Measurements from ENCODE around the gene UNC13C.

Gene UNC13C

DNA sequence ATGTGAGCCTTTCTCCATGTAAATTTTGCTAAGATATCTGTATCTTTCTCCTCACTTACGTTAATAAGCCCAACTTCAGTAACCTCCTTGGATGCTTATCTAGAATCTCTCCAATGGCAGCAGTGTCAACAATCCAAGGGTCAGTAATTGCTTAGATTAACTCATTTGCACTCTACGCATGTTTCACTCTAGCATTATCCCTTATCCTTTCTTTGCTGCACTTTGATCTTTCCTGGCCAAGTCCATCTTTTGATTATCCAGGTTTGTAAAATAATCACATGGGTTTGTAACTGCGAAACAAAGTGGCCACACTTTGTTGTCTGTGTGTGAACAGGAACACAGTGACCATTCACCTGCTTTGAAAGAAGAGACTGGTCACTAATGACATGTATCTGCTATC lies 640.9 kb downstream of the UNC13C start:
- Histone ChIP-seq H2AFZ (ENCODE audit: low read length, unreplicated experiment) (no peak overlapping the region), H3K4me1 (ENCODE audit: control insufficient read depth, insufficient read depth, low read length, unreplicated experiment) (no peaks in the 10 kb centered on the region), H3K79me2 (ENCODE audit: control insufficient read depth, insufficient read depth, low read length, unreplicated experiment) (no peaks in the 10 kb centered on the region)

DNA sequence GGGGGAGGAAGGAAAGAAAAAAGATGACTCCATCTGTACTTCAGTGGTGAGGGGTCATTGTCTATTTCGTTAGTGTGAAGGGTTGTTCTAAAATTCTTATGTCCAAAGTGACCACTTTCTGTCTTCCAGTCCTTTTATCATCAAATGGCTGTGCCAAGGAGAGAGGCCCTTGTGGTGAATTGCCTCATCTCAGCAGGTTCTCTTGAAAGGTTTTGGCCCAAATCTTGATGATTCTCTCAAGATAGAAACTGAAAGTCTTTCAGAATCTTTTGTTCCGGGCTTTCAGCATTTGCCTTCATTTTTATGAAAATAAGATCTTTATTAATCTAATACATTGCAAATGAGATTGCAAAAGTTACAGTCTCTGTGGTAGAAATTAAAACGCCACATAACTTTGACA lies 642.7 kb downstream of the UNC13C start:
- H3K4me3 ChIP-seq (ENCODE audit: low read depth, low read length), result no peak overlapping the region
- no peaks in the 10 kb centered on the region for H3K36me3 ChIP-seq (ENCODE audit: insufficient read depth, low read length)
- H3K4me1 ChIP-seq (ENCODE audit: control insufficient read depth, insufficient read depth, low read length, unreplicated experiment), result no peaks in the 10 kb centered on the region
- H3K27me3 ChIP-seq (ENCODE audit: insufficient read depth, low read length), result no peaks in the 10 kb centered on the region
- H3K27ac ChIP-seq (ENCODE audit: low read depth, low read length), result no peak overlapping the region
- H2AFZ ChIP-seq (ENCODE audit: low read length, unreplicated experiment), result no peak overlapping the region
- no peaks in the 10 kb centered on the region for H3K79me2 ChIP-seq (ENCODE audit: control insufficient read depth, insufficient read depth, low read length, unreplicated experiment)

More for the DNA sequence above, 640.9 kb downstream of the UNC13C start:
- Histone ChIP-seq H3K27ac (ENCODE audit: low read depth, low read length) (no peak overlapping the region), H3K36me3 (ENCODE audit: insufficient read depth, low read length) (no peaks in the 10 kb centered on the region), H3K27me3 (ENCODE audit: insufficient read depth, low read length) (no peaks in the 10 kb centered on the region), H3K4me3 (ENCODE audit: low read depth, low read length) (no peak overlapping the region)

DNA sequence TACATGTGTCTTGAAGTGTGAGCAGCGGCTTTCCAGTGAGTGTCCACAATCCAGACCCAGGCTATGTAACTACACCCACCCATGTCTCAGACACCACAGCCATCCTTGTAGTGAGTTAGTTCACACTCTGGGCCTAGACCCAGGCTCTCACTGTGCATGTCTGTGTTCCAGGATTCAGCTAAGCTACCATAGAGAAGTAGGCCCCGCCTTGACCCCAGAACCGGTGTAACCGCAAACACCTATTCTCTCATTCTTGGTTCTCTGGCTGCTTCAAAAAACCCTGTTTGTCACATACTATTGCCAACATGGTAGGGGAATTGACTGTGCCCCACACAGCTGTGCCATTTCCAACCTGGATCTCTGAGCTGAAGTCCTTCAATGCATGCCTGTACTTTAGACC lies 657.9 kb downstream of the UNC13C start:
- no peak overlapping the region for H2AFZ ChIP-seq (ENCODE audit: low read length, unreplicated experiment)
- H3K36me3 ChIP-seq (ENCODE audit: insufficient read depth, low read length), result no peaks in the 10 kb centered on the region
- H3K79me2 ChIP-seq (ENCODE audit: control insufficient read depth, insufficient read depth, low read length, unreplicated experiment), result no peaks in the 10 kb centered on the region
- no peaks in the 10 kb centered on the region for H3K27me3 ChIP-seq (ENCODE audit: insufficient read depth, low read length)
- H3K27ac ChIP-seq (ENCODE audit: low read depth, low read length), result no peak overlapping the region
- no peak overlapping the region for H3K4me3 ChIP-seq (ENCODE audit: low read depth, low read length)
- H3K4me1 ChIP-seq (ENCODE audit: control insufficient read depth, insufficient read depth, low read length, unreplicated experiment), result no peaks in the 10 kb centered on the region

DNA sequence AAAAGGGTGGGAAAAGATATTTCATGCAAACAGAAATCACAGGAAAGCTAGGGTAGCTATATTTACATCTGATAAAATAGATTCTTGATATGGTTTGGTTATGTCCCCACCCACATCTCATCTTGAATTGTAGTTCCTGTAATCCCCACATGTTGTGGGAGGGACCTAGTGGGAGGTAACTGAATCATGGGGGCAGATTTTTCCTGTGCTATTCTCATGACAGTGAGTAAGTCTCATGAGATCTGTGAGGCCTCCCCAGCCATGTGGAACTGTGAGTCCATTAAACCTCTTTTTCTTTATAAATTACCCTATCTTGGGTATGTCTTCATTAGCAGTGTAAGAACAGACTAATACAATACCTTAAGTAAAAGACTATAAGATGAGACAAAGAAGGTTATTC lies 660.4 kb downstream of the UNC13C start:
- Histone ChIP-seq H2AFZ (ENCODE audit: low read length, unreplicated experiment) (no peak overlapping the region), H3K27me3 (ENCODE audit: insufficient read depth, low read length) (no peaks in the 10 kb centered on the region), H3K36me3 (ENCODE audit: insufficient read depth, low read length) (no peaks in the 10 kb centered on the region), H3K4me3 (ENCODE audit: low read depth, low read length) (no peak overlapping the region), H3K27ac (ENCODE audit: low read depth, low read length) (no peak overlapping the region), H3K4me1 (ENCODE audit: control insufficient read depth, insufficient read depth, low read length, unreplicated experiment) (no peaks in the 10 kb centered on the region), H3K79me2 (ENCODE audit: control insufficient read depth, insufficient read depth, low read length, unreplicated experiment) (no peaks in the 10 kb centered on the region)

DNA sequence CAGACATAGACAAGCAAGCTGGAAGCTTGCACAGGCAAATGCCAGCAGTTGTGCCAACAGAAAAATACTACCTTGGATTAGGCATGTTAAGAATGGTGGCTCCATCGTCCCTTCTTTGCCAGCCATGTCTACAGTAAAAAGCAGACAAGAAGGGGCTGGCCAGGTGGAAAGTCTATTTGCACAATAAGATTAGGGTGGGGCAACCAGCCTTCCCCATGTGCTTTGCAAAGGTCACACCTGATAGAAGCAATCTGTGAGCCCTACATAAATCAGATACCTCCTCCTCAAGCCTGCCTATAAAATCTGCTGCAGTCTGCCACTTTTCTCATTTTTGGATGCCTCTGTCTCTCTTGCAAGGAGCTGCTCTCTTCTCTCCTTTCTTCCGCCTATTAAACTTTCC lies 662.6 kb downstream of the UNC13C start:
- Histone ChIP-seq H3K79me2 (ENCODE audit: control insufficient read depth, insufficient read depth, low read length, unreplicated experiment) (no peaks in the 10 kb centered on the region), H3K4me3 (ENCODE audit: low read depth, low read length) (no peak overlapping the region), H3K36me3 (ENCODE audit: insufficient read depth, low read length) (no peaks in the 10 kb centered on the region), H3K4me1 (ENCODE audit: control insufficient read depth, insufficient read depth, low read length, unreplicated experiment) (no peaks in the 10 kb centered on the region), H3K27me3 (ENCODE audit: insufficient read depth, low read length) (no peaks in the 10 kb centered on the region), H2AFZ (ENCODE audit: low read length, unreplicated experiment) (no peak overlapping the region), H3K27ac (ENCODE audit: low read depth, low read length) (no peak overlapping the region)

DNA sequence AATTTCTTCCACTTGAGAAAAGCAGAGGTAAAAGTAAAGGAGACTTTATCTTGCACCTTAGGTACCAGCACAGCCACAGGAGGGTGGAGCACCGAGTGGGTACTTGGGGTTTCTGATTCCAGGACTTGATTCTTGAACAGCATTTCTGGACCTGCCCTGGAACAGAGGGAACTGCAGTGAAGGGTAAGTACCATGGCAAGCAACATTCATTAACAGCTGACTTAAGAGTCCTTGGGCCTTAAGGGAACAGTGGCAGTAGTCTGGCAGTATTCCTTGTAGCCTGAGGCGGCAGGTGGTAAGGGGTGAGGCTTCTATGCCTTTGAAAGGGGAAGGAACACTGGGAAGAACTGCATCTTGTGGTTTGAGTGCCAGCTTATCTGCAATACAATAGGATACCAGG lies 666.6 kb downstream of the UNC13C start:
- H3K79me2 ChIP-seq (ENCODE audit: control insufficient read depth, insufficient read depth, low read length, unreplicated experiment), result no peaks in the 10 kb centered on the region
- H3K4me3 ChIP-seq (ENCODE audit: low read depth, low read length), result no peak overlapping the region
- no peak overlapping the region for H3K27ac ChIP-seq (ENCODE audit: low read depth, low read length)
- no peaks in the 10 kb centered on the region for H3K4me1 ChIP-seq (ENCODE audit: control insufficient read depth, insufficient read depth, low read length, unreplicated experiment)
- H3K36me3 ChIP-seq (ENCODE audit: insufficient read depth, low read length), result no peaks in the 10 kb centered on the region
- no peaks in the 10 kb centered on the region for H3K27me3 ChIP-seq (ENCODE audit: insufficient read depth, low read length)
- no peak overlapping the region for H2AFZ ChIP-seq (ENCODE audit: low read length, unreplicated experiment)

DNA sequence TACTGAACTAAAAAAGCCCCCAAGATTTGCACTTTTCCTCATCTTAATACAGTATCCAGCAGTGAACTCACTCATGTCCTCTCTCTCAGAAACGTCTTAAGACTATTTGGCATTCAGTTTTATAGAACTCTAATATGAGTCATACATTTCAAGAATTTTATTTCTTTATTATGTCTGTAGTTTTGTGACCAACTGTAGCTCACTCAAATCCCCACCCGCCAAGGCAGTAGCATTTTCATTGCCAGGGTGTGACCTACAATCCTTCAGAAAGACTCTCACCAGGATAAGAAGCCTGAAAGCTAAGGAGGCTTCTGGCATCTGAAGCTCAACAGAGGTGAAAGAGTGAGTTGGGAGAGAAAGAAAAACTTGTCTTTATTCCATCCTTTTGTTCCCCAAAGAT lies 681.4 kb downstream of the UNC13C start:
- H3K4me1 ChIP-seq (ENCODE audit: control insufficient read depth, insufficient read depth, low read length, unreplicated experiment), result no peaks in the 10 kb centered on the region
- no peaks in the 10 kb centered on the region for H3K27me3 ChIP-seq (ENCODE audit: insufficient read depth, low read length)
- H2AFZ ChIP-seq (ENCODE audit: low read length, unreplicated experiment), result no peak overlapping the region
- no peak overlapping the region for H3K4me3 ChIP-seq (ENCODE audit: low read depth, low read length)
- H3K27ac ChIP-seq (ENCODE audit: low read depth, low read length), result no peak overlapping the region
- H3K79me2 ChIP-seq (ENCODE audit: control insufficient read depth, insufficient read depth, low read length, unreplicated experiment), result no peaks in the 10 kb centered on the region
- no peaks in the 10 kb centered on the region for H3K36me3 ChIP-seq (ENCODE audit: insufficient read depth, low read length)

DNA sequence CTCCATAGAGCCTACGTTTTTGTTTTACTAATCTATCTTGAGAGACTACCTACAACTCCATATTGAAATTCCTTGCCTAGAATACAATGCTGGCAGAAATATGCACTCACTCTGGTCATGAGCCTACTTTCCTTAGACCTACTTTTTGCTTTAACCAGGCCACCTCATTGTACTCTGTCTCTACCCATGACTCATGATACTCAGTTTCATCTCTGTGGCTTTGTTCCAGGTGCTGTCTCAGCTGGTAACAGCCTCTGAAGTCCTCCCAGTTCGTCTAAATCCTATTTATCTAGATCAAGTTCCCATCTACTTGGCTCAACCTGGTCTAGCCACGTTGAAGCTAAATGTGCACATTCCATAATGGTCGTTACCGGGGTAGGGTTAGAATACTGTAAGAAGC lies 682.1 kb downstream of the UNC13C start:
- no peaks in the 10 kb centered on the region for H3K27me3 ChIP-seq (ENCODE audit: insufficient read depth, low read length)
- no peaks in the 10 kb centered on the region for H3K36me3 ChIP-seq (ENCODE audit: insufficient read depth, low read length)
- H3K4me1 ChIP-seq (ENCODE audit: control insufficient read depth, insufficient read depth, low read length, unreplicated experiment), result no peaks in the 10 kb centered on the region
- no peak overlapping the region for H3K4me3 ChIP-seq (ENCODE audit: low read depth, low read length)
- no peak overlapping the region for H2AFZ ChIP-seq (ENCODE audit: low read length, unreplicated experiment)
- no peaks in the 10 kb centered on the region for H3K79me2 ChIP-seq (ENCODE audit: control insufficient read depth, insufficient read depth, low read length, unreplicated experiment)
- no peak overlapping the region for H3K27ac ChIP-seq (ENCODE audit: low read depth, low read length)

DNA sequence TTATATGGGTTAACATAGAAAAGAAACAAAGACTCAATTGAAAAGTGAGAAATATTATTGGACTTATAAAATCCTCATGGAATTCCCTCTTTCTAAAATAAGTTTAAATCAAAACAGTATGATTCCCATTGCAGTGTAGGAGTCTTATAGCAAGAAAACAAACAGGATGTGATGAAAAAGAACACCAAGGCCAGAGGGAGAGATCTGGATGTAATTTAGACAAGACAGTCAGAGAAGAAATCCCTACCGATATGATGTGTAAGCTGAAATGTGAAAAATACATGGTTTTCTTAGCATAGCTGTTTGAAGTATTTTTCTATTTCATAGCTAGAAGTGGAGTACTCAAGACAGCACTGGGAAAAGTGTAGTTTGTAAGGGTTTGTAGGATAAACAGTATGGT lies 697.0 kb downstream of the UNC13C start:
- H3K27ac ChIP-seq (ENCODE audit: low read depth, low read length), result no peak overlapping the region
- H3K36me3 ChIP-seq (ENCODE audit: insufficient read depth, low read length), result no peaks in the 10 kb centered on the region
- H3K4me3 ChIP-seq (ENCODE audit: low read depth, low read length), result no peak overlapping the region
- H3K79me2 ChIP-seq (ENCODE audit: control insufficient read depth, insufficient read depth, low read length, unreplicated experiment), result no peaks in the 10 kb centered on the region
- H2AFZ ChIP-seq (ENCODE audit: low read length, unreplicated experiment), result no peak overlapping the region
- no peaks in the 10 kb centered on the region for H3K4me1 ChIP-seq (ENCODE audit: control insufficient read depth, insufficient read depth, low read length, unreplicated experiment)
- no peaks in the 10 kb centered on the region for H3K27me3 ChIP-seq (ENCODE audit: insufficient read depth, low read length)

DNA sequence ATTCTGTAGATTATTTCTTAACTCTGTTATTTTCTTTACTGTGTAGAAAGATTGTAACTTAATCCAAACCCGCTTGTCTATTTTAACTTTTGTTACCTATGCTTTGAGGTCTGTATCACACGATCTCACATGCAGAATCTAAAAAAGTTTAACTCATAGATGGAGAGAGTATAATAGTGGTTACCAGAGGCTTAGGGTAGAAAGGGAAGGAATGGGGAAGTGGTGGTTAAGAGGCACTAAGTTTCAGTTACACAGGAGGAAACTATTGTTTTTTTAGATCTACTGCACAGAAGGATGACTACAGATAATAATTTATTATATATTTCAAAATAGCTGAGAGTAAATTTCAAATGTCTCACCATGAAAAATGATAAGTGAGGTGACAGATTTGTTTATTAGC lies 703.3 kb downstream of the UNC13C start:
- H3K27ac ChIP-seq (ENCODE audit: low read depth, low read length), result no peak overlapping the region
- H3K4me3 ChIP-seq (ENCODE audit: low read depth, low read length), result no peak overlapping the region
- no peaks in the 10 kb centered on the region for H3K36me3 ChIP-seq (ENCODE audit: insufficient read depth, low read length)
- no peak overlapping the region for H2AFZ ChIP-seq (ENCODE audit: low read length, unreplicated experiment)
- no peaks in the 10 kb centered on the region for H3K4me1 ChIP-seq (ENCODE audit: control insufficient read depth, insufficient read depth, low read length, unreplicated experiment)
- no peaks in the 10 kb centered on the region for H3K79me2 ChIP-seq (ENCODE audit: control insufficient read depth, insufficient read depth, low read length, unreplicated experiment)
- no peaks in the 10 kb centered on the region for H3K27me3 ChIP-seq (ENCODE audit: insufficient read depth, low read length)
